ENCODE data around the gene LRGUK.
A peak's percentile ranks its signal among the peaks of the same experiment; 100 is the strongest.

Gene LRGUK

DNA sequence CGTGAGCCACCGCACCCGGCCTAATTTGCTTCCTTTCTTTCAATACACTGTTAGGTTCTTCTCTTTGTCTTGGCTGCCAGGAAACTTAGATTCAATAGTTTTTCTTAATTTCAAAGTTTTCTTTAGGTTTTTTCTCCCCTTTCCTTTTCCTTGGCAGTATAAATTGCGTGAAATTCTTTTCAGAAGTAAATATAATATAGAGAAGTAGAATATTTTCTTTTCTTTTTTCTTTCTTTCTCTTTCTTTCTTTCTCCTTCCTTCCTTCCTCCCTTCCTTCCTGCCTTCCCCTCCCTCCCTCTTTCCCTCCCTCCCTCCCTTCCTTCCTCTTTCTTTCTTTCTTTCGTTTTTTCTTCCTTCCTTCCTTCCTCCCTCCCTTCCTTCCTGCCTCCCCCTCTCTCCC, 1.7 kb downstream of the LRGUK start:
- H3K4me1 ChIP-seq (ENCODE audit: control insufficient read depth in 1 of 2, insufficient read depth in 1 of 2, low read depth in 1 of 2, low read length in 1 of 2): peaks cover 11 to 12% of the 10 kb centered on the region in 2 experiments
- TF ChIP-seq CTCF (IDR thresholded peaks at IDR 0.05): no peak

DNA sequence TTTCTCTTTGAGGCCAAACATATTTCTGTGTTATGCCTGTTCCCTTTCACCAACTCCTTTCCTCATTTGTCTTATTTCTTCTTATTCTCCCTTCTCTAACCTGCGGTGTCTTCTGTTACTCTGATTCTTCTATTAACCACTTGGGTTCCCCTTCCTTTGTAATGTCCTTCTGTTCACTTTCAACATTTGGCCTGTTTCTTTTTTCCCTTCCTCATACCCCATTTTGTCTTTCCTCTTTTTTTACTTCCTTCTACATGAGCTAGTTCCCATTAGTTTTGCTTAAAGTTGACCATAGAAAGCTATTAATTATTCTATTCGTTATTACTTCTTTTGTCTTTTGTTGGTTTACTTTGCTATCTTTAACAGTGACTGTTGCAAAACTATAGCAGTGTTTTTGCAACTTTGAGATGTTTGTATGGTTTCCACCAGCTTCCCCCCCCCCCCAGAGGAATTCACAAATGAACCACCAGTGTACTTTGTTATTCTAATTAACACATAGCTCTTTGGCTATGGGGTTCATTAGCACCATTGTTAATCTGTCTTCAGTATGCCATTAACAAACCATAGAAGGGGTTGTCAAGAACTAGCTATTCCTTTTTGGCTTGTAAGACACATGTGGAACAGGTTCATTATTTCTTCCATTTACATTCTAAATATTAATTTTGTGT, 2.9 kb downstream of the LRGUK start:
- Histone ChIP-seq H3K9me3 (no peaks in the 10 kb centered on the region), H3K4me1 (ENCODE audit: control insufficient read depth in 1 of 2, insufficient read depth in 1 of 2, low read depth in 1 of 2, low read length in 1 of 2) (peaks cover 11 to 12% of the 10 kb centered on the region in 2 experiments), H3K4me3 (ENCODE audit: low read depth in 1 of 2, low read length in 1 of 2) (no peak overlapping the region), H3K27ac (no peak overlapping the region), H3K36me3 (no peaks in the 10 kb centered on the region), H3K27me3 (peaks cover 24% of the 10 kb centered on the region)
- no peak for TF ChIP-seq CTCF (IDR thresholded peaks at IDR 0.05)

More for the DNA sequence above, 1.7 kb downstream of the LRGUK start:
- no peaks in the 10 kb centered on the region for H3K36me3 ChIP-seq
- peaks cover 36% of the 10 kb centered on the region for H3K27me3 ChIP-seq
- no peaks in the 10 kb centered on the region for H3K9me3 ChIP-seq
- no peak overlapping the region for H3K4me3 ChIP-seq (ENCODE audit: low read depth in 1 of 2, low read length in 1 of 2)
- no peak overlapping the region for H3K27ac ChIP-seq

GRCh38 chr7:134134004-134134403, 6.9 kb downstream of the LRGUK start:
- no peak for TF ChIP-seq CTCF (IDR thresholded peaks at IDR 0.05)
- Histone ChIP-seq H3K27ac (no peak overlapping the region), H3K4me3 (ENCODE audit: low read depth in 1 of 2, low read length in 1 of 2) (no peak overlapping the region), H3K27me3 (peaks cover 15% of the 10 kb centered on the region), H3K4me1 (ENCODE audit: control insufficient read depth in 1 of 2, insufficient read depth in 1 of 2, low read depth in 1 of 2, low read length in 1 of 2) (no peaks in the 10 kb centered on the region), H3K9me3 (no peaks in the 10 kb centered on the region), H3K36me3 (no peaks in the 10 kb centered on the region)

- Histone ChIP-seq H3K9me3 (no peaks in the 10 kb centered on the region), H3K27ac (no peak overlapping the region), H3K27me3 (peaks cover 12% of the 10 kb centered on the region), H3K36me3 (no peaks in the 10 kb centered on the region), H3K4me1 (ENCODE audit: control insufficient read depth in 1 of 2, insufficient read depth in 1 of 2, low read depth in 1 of 2, low read length in 1 of 2) (no peaks in the 10 kb centered on the region), H3K4me3 (ENCODE audit: low read depth in 1 of 2, low read length in 1 of 2) (no peak overlapping the region)
- peak; percentile 23 for TF ChIP-seq CTCF (IDR thresholded peaks at IDR 0.05)
Observed at GRCh38 chr7:134140889-134141867, 14.0 kb downstream of the LRGUK start.

DNA sequence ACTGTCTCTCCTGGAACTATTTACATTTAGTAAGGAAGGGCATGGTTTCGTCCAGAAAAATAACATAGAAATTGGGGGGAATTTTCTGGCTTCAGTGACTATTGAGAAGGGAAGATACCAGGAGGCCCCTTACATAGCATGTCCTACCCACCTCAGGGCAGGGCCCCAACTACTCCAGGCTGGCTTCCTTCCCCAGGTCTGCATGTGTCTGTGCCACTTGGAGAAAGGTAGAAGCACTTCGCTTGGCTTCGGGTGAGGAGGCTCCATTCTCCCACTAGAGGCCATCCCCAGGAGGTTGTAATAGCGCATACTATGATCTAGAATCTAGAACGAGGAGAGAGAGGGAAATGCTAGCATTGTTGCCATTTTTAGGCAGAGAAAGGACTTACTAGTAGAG, 14.7 kb downstream of the LRGUK start:
- Histone ChIP-seq H3K4me1 (ENCODE audit: control insufficient read depth in 1 of 2, insufficient read depth in 1 of 2, low read depth in 1 of 2, low read length in 1 of 2) (no peaks in the 10 kb centered on the region), H3K36me3 (no peaks in the 10 kb centered on the region), H3K27ac (no peak overlapping the region), H3K9me3 (no peaks in the 10 kb centered on the region), H3K27me3 (peaks cover 8% of the 10 kb centered on the region), H3K4me3 (ENCODE audit: low read depth in 1 of 2, low read length in 1 of 2) (no peak overlapping the region)
- no peak for TF ChIP-seq CTCF (IDR thresholded peaks at IDR 0.05)
